Activated T-helper 1 cell treated with anti-CD3 and anti-CD28 coated beads, Interleukin-2, amount 50 U/mL, for 16 hours (primary cell): ENCODE results near the gene GAREM1.

Experiments used
- DNase-seq, 2 donors: peaks; one replicate each; pipeline ENCODE4 v3.0.0-alpha.2; 2020; ENCODE audit warnings: low read depth in 1 of 2, low spot score in 1 of 2

GAREM1 gene

DNA sequence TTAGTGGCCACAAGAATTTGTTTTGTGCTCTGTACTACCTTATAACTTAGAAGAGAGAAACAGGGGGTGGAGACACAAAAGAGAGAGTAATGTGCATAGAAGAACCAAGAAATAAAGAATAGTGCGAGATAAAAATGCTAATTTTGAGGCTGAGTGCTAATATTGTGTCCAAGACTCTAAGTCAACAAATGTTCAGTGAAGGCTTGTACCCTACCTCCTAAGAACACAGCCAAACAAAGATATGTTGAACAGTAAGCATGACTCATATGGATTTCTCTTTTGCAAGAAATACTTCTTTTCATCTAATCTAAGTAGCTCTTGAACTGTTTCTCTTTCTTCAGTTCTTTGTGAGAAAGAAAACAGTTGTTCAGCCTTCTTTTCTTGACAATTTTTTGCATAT is 45.2 kb downstream of the GAREM1 start:
- no peak for DNase-seq

DNA sequence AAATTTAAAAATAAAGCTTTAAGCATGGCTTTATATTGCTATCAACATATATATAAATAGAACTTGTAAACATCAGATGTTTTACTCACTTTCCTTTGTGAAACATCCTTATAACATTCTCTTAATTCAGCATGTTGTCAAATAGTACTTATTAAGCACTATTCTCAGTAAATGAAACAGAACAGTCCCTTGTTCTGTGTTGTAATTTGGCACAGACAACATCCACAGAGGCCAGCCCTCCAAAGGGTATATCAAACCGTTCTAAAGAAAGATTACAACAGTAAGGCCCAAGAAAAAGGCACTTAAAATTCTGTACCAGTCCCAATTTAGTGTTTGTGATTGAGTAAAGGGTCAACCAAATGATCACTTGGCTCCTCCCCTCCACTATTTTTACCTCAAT is 46.0 kb downstream of the GAREM1 start:
- no peak for DNase-seq

DNA sequence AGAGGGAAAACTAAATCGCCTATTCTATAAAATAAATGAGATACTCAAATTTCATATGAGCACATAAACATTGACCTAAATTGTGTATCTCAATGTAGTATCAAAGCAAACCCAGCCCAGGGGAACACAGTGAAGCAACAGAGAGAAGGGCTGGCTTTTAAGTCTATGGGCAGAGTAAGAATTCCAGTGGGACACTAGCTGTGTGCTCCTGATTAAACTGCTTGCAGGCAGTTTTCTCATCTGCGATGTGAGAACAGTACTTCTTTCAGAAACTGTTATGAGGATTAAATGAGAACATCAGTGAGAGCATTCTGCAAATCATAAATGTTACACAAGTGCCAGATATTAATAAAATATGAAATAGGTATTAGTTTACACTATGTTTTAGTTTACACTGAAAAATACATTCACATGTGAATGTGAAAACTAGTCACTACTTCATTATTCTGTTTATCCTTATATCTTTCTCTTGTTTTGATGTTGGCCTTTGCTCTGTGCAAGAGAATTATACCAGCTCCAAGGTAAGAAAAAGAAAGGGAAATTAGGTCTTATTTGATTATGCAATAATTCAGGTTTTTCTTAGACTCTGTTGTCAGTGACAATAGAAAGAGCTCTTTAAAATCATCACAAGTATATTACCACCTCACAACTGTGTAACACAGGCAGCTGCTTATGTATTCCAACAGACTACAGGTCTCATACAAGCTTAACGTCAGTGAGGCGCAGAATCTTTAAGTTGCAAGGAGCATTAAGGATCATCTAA is 47.5 kb downstream of the GAREM1 start:
- DNase-seq = no peak

DNA sequence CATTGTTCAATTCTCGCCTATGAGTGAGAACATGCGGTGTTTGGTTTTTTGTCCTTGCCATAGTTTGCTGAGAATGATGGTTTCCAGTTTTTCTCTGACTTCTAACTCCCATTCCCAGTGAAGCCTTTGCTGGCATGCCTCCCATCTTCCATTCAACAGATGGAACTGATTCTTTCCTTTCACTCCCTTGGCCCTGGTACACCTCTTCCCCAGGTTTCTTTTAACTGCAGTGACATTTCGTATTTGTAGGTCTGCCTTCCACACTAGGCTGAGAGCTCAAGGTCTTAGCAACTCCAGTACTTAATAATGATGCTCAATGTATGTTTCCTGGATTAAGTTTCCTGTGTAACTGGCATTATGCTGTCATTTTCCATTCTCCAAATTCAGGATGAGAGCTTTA is 48.5 kb downstream of the GAREM1 start:
- DNase-seq = no peak

DNA sequence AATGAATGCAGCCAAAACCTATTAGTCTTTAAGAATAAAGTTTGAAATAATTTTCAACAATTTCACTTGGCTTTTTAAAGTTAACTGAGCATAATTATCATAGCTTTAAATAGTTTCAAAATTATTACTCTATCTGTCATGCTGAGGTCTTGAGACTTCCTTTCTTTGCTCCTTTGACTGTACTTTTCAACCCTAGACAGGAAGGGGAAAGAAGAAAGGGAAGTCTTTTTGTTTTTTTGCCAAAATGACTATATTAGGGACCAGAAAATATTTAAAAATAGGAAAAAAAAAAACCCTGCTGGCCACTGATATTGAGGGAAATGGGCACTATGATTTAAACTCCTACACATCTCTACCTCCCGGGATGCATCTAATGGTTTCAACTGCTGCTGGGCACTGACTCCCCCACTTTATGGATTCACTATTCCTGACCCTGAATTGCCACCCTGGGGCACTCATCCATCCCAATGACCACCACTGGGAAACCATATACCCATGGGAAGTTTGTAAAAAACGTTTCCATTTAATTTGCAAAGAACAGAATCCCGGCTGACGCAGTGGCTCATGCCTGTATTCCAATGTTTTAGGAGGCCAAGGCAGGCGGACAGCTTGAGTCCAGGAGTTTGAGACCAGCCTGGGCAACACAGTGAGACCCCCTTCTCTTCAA is 50.5 kb downstream of the GAREM1 start:
- DNase-seq = no peak

DNA sequence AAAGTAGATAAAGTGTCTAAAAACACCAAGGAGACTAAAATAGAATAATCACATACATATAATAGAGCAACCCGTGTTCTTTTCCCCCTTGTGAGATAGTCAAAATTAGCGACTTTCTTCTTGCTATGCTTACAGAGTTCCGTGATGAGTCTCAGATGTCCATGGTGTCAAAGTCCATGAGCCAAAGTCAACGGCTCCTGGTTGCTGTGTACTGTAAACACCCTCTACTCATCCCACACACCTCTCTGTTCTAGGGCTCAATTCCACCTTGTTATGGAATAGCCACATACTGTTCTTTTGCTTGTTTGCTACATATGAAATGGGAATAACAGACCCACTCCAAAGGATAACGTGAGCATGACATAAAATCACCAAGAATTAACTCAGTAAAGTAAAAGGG is 52.5 kb downstream of the GAREM1 start:
- DNase-seq = no peak

DNA sequence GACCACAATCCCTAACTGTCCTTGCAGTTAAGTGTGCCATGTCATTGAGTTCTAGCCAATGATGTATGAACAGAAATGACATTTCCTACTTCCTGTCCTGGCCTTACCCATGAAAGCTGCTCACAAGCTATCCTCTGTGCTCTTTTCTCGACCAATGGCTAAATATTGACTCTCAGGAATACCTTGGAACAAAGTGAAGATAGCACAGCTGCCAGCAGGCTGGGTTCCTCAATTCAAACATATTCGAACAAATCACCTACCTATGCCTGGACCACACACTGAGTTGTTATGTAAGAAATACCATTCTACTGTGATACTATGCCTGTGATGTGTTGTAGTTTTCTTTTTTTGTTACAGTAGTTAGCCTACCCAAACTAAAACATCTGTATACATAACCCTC is 65.1 kb downstream of the GAREM1 start:
- DNase-seq = no peak

DNA sequence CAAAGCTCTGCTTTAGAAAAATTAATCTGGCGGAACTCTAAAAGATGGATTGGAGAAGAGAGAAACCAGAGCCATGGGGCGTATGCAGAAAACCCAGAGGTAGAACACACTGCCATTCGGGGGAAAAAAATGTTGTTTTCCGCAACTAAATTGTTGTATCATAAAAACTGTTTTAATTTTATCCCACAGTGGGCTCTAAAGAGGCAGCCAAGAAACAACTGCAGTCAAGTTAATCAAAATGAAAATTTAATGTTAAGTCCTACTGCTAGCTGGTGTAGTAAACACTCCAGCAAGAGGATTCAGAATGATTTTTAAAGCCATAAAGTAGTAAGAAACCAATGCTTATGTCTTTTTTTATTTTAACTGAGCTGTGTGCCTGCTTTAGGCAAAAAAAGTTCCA is 69.1 kb downstream of the GAREM1 start:
- DNase-seq = no peak

DNA sequence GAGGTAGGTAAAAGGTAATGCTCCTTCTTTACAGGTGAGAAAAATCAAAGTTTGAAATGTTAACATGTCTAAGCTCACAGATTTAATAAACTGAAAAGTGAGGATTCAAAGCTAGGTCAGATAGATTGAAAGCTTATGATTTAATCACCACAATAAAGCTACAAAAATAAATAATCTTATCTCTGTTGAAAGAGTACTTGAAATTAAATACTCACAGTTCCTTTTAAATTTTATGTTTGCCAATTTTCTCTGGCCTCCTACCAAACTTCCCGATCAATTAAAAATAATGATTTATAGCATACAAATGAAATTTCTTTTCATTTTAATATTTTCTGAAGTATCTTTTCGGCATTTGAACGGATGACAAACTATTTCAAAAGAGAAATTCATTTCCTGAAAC is 77.3 kb downstream of the GAREM1 start:
- no peak for DNase-seq

DNA sequence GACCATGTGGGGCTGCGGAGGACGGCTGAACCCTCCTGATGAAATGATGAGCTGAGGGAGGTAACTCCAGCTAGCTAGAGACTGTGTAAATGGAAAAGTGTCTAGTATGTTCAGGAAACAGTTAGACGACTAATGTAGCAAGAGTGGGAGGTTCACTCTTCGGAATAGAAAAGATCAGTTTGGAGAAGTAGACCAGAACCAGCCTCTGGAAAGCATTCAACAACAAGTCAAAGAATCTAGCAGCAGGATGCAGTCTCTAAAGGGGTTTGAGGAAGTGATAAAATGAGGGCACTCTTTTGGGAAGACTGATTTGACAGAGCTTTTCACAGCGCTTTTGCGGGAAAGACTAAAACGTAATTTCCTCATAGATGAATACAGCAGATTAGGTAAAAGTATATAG is 79.6 kb downstream of the GAREM1 start:
- no peak for DNase-seq

DNA sequence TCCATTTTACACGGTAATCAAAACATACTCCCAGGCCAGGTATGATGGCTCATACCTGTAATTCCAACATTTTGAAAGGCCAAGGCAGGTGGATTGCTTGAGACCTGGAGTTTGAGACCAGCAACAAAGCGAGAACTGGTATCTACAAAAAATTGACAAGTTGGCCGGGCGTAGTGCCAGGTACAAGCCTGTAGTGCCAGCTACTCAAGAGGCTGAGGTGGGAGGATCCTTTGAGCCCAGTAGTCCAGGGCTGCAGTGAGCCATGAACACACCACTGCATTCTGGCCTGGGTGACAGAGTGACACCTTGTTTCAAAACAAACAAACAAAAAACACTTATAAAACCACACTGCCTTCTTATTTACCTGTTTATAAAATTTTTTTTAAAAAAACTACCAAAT is 80.8 kb downstream of the GAREM1 start:
- DNase-seq = no peak

DNA sequence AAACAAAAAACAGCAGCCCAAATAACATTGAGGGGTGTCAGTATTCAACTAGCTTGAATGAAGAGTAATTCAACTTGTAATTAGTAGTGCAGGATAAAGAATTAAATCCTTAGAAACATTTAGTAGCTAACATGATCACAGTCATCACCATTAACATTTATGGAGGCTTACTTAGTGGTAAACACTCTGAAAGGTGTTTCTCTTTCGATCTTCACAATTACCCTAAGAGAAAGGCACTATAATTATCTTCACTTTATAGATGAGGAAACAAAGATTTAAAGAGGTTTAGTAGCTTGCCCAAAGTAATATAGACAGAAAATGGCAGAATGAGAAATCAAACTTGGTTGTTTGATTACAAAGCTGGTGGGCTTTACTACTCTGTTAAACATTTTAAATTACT is 81.5 kb downstream of the GAREM1 start:
- no peak for DNase-seq

DNA sequence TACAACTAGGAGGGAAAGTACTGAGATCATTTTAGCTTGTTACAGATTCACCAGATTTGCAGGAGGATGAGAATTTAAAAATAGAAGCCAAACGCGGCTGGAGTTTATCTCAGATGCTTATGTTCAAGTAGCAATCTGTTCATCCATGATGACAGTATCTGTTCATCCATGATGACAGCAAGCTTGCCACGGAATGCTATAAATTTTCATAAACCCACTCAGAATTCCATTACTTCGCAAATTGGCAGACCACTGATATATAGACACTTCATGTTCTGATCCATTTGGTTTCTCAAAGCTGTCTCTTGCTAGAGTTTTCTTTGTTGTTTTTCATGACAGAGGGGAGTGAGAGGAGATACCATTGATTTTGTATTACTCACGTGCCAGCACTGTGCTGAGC is 84.2 kb downstream of the GAREM1 start:
- no peak for DNase-seq

DNA sequence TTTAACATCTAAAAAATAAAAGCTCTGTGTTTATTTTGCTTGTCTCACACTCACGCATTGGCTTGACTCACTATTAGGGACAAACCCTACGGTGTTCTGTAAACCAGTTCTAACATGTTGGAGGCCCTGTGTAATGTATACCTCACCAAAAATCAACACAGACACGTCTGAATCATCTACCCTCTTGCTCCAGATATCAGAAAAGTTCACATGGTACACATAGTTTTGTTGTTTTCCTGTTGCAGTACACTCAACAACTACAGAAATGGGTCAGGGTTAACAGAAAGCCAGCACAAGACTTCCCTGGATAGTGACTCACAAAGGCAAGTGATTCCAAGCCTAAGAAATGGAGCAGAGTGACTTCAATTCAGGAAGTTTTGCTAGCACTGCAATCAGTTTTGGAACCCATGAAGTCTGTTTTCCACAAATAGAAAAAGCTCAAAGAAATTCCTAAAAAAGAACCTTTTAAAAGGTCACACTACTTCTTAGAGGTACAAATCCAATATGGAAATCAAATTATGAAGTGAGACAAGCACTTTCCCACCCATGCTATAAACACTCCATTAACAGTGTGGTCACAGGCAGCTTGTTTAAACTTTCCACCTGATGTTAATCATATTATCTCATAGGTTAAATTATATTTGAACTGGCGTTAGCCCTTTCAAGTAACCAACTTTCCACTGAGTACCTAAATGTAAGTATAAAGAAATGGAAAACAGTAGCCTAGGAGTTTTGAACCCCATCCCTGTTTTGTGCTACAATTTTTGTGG is 87.4 kb downstream of the GAREM1 start:
- no peak for DNase-seq

DNA sequence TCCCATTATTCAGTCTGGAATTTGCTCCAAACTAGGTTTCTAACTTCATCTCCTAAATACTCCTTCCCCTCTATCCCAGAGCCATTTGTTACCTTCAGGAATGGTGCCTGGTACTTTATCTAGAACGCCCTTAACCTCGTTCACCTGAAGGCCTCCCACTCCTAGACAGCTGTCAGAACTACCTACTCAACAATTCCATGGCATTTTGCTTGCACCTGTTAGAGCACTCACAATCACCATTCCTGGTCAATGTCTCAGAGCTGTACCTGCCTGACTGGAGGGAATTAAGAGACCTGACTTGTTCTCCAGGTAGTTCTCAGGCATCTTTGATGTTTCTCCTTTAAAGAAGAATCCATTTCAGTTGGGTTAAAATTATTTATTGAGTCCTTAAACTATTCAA is 88.9 kb downstream of the GAREM1 start:
- DNase-seq = no peak

DNA sequence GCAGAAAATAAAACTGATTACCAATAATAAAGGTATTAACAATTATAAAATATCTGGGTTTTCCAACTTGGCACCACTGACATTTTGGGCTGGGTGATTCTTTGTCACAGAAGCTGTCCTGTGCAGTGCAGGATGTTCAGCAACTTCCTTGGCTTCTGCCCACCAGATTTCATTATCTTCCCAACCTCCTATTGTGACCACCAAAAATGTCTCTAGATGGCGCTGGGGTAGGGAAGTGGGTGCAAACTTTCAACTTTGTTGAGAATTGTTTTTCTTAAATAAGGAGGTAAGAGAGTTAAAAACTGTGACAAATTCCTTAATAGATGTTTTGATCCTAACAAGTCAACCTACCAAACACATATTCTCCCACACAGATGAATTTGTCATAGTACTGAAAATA is 90.1 kb downstream of the GAREM1 start:
- no peak for DNase-seq

DNA sequence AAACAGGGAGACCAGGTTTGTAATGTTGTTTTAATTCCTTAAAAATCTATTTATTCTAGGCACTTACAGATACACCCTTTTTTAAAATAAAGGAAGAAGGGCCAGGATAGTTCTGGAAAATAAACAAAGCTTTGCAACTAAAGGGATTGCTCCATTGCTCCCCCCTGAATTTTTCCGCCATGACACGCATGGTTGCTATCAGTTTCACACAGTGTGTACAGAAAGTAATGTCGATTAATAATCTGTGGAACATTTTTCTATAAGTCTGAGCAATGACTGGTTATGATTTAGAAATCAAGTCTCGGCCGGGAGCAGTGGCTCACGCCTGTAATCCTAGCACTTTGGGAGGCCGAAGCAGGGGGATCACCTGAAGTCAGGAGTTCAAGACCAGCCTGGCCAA is 90.8 kb downstream of the GAREM1 start:
- DNase-seq = no peak

DNA sequence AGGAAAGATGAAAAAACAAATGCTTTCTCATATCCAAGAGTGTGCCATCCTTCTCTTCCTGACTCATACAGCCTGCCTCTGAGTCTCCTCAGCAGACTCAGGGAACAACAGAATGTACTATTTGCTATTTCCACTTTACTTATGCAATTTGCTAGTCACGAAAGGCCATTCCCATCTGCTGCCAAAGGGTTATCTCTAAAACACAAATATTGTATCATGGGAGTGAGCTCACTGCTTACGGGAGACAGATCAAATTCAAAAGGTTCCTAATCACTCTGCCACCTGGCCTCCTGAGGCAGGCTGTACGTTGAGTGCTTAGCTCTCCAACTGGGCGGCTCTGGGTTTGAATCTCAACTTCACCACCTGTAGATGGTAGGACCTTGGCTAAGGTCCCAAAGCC is 92.0 kb downstream of the GAREM1 start:
- no peak for DNase-seq

DNA sequence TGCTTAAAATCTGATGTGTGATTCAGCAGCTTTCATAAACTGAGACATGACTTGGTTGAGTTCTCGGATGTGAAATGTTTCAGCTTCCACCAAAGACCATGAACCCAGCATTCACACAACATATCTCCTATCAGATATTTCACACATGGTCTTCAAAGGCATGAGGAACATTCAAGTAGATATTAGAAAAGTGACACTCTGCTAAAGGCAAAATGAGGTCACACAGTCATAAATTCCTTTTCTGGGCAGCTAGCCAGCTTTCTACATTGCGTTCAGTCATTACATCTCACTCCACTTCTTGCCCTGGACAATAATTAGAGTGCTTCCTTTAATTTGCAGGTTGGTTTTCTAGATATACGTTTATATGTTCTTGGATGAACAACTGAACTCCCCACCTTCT is 96.7 kb downstream of the GAREM1 start:
- DNase-seq = no peak

DNA sequence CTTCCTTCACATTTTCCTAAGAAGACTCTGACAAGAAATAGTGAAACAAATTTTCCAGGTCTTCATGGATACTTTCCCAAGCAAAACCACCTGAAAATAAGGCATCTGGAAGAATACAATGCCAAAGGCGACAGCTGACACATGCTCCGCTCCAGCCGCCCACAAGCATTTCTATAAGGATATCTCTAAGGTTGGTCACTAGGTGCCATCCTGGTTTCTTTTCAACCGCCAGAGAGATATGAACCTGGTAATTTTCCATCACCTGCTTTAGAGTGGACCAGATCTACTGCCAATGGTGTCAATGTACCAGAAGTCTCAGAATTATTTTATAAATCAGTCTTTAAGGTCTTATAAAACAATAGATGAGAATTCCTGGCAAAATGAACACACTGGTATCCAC is 97.2 kb downstream of the GAREM1 start:
- DNase-seq = no peak

DNA sequence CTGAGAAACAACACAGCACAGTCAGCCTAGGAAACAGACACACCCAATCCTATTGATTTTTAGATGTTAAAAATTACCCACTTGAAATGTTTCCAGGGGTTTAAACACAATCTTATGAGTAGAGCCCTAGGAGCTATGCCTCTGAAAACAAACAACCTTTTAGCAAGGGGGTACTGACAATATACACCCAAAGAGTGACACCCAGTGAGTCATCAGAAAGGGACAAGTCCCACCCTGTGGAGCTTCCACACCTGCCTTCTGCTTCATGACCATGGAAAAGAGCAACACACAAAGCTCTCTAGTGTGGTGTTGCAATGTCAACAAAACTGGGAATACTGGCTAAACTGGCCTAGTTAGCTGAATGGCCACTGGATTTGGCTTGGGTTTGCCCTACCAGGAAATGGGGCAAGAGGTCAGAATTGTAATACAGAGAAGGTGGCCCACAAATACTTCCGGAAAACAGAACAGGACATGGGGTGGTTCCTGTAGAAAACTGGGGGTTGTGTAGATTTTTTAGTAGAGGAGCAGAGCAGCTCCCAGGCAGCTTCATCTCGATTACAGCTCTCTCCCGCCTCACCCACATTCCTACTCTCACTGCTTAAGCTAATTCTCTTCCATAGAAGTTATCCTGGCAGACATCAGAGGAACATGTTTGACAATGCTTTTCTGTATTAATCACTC is 98.2 kb downstream of the GAREM1 start:
- DNase-seq = no peak

DNA sequence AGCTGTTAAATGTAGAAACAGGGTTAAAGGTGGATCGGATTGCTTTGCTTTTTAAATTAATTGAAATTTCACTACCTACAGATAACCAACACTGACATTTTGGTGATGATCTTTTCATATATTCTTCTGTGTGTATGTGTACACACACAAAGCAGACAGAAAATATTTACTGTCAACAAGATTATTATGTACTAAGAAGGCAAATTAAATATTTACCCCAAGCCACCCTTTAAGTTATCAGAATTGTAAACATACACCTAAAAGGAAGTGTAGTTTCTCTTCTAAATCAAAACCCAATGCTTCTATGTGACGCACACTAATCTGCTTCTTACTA is 98.7 kb downstream of the GAREM1 start:
- DNase-seq = no peak
